ENCODE data around the gene HOMER3.

- no peak for TF ChIP-seq CTCF (IDR thresholded peaks at IDR 0.05; ENCODE audit: low read length)
- no peak for TF ChIP-seq EZH2 (IDR thresholded peaks at IDR 0.05; ENCODE audit: borderline replicate concordance, low read length)
Measured at GRCh38 chr19:18919900-18920214, 21.2 kb downstream of the HOMER3 start.

All from OCI-LY1 (cell line).